GM12878 (cell line): ENCODE results near the gene DNTT. TPM values are rescaled to one million over a fixed set of nuclear protein-coding genes. Genes with fewer than 3 reads are reported as not detected.

Experiments used
- CHD2 ChIP-seq: IDR thresholded peaks from 2 replicates; pipeline ENCODE4 v1.6.1; 2011; ENCODE audit warnings: low read depth, low read length, improper control_type of control experiment, borderline replicate concordance
- MTA2 ChIP-seq: fragments of 450-650 bp; IDR thresholded peaks from 2 replicates; pipeline ENCODE4 v1.6.1; 2016; ENCODE audit warnings: low read depth, mild to moderate bottlenecking, moderate library complexity
- NR2C1 ChIP-seq: fragments of 450-650 bp; IDR thresholded peaks from 2 replicates; pipeline ENCODE4 v1.6.1; 2017; ENCODE audit warnings: antibody characterized with exemption, mild to moderate bottlenecking, moderate library complexity
- PAX5 ChIP-seq: IDR thresholded peaks from 2 replicates; pipeline ENCODE4 v1.6.1; 2011; ENCODE audit warnings: low read depth, low read length, borderline replicate concordance
- RAD21 ChIP-seq: IDR thresholded peaks from 2 replicates; pipeline ENCODE4 v1.6.1; 2011; ENCODE audit warnings: mild to moderate bottlenecking, low read depth, low read length, moderate library complexity; ENCODE audit not compliant: insufficient read depth
- STAT1 ChIP-seq: fragments of 450-650 bp; conservative IDR thresholded peaks from 2 replicates; pipeline ENCODE4 v1.6.1; 2014; ENCODE audit warnings: antibody characterized with exemption, mild to moderate bottlenecking
- TBL1XR1 ChIP-seq: IDR thresholded peaks from 2 replicates; pipeline ENCODE4 v1.6.1; 2012; ENCODE audit warnings: low read depth, low read length, improper control_type of control experiment
- ZNF217 ChIP-seq: fragments of 450-650 bp; IDR thresholded peaks from 2 replicates; pipeline ENCODE4 v1.6.1; 2017; ENCODE audit warnings: antibody characterized with exemption, mild to moderate bottlenecking
- ZNF274 ChIP-seq: IDR thresholded peaks from one replicate; pipeline ENCODE4 v1.8.0; 2011; ENCODE audit not compliant: insufficient read length, insufficient read depth
- polyA plus RNA-seq, 11 experiments: library from polyadenylated mRNA; depleted of rRNA in 4 of 11; unstranded in 6 of 11; stranded (reverse) in 5 of 11; fragments of >200 nt; fragmentation: Nextera tagmentation in 4 of 11; fragmentation: Illumina TruSeq in 1 of 11; extraction: Ambion mirVana in 4 of 11; extraction: Trizol in 1 of 11; gene quantifications; 1 replicate in 1 of 11; 2 replicates in 10 of 11; pipeline versions ENCODE4 v1.2.1 to v1.2.3, GENCODE V29; 2011 to 2016; ENCODE audit warnings: inconsistent platforms in 2 of 11, missing spikeins in 2 of 11, low read depth in 1 of 11
- total RNA-seq, 4 experiments: library from RNA; depleted of rRNA in 3 of 4; stranded (reverse); fragments of >200 nt in 3 of 4; fragmentation: Illumina TruSeq in 1 of 4; extraction: Trizol in 1 of 4; gene quantifications; 2 replicates each; pipeline versions ENCODE4 v1.2.1 to v1.2.3, GENCODE V29; 2013 to 2021
- TF ChIP-seq, protein P1 (sequence below), 3 experiments: IDR thresholded peaks in 2 of 3; conservative IDR thresholded peaks in 1 of 3; 2 replicates each; pipeline ENCODE4 v1.5.1; 2011; ENCODE audit warnings: low read depth in 3 of 3, low read length in 3 of 3, mild to moderate bottlenecking in 3 of 3, control low read depth in 2 of 3, moderate library complexity in 2 of 3, inconsistent platforms in 1 of 3, mixed read lengths in 1 of 3; ENCODE audit not compliant: control insufficient read depth in 2 of 3, insufficient read depth in 1 of 3; ENCODE audit errors: extremely low read depth in 1 of 3
- TF ChIP-seq, protein P2 (sequence below): IDR thresholded peaks from 2 replicates; pipeline ENCODE4 v1.6.1; 2012; ENCODE audit warnings: low read depth, low read length, improper control_type of control experiment
- TF ChIP-seq, protein P3 (sequence below): fragments of 450-650 bp; IDR thresholded peaks from 2 replicates; pipeline ENCODE4 v1.6.1; 2017; ENCODE audit warnings: antibody characterized with exemption, mild to moderate bottlenecking, moderate library complexity

DNTT gene
- total and polyA plus RNA-seq, 10 of the 15 experiments (the other 5 are each of a cell fraction or from before 2014, with no cell fraction given) = 0.06 to 0.13 (median 0.09) TPM; not detected in 5

DNA sequence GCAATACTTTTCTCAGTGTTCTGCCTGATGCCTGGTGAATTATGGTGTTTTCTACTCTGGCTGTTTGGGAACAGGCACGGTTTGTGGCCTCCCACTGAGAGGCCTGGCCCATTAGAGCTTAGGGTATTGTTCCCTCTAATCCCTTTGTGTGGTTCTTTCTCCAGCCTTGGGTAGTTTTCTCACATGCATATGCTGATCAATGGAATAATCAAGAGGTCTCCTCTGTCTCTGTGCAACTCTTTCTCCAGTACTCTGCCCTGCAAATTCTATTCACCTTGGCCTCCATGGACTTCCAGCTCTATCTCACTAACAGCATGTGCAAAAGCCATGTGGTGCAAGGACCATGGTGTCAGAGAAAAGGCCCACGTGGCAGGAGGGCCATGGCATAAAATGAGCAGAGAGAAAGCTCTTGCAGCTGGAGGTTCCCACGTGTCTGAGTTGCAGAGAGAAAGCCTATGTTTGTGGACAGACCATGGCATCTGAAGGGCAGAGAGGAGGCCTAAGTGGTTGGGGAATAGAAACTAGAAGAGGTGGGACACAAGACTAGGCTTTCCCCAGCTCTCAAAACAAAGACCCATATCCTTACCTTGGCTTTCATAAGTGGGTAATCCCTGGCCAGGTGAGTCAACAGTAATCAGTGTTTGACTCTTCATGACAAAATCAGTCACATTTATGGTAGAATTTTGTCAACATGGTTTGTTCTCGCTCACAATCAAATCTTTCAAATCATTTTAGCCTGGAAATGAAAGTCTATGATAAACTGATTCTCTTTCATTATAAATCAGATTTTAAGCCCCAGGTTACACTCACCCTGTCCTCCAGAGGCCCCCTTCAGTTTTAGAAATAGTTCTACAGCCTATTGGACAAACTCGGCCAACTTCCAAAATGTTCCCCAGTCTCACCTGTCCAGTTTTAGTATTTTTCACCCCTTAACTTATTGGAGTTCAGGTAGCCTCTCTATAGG, 37.3 kb downstream of the DNTT start (continued):
- TF ChIP-seq TBL1XR1 = no peak
- TF ChIP-seq, protein P1, sequence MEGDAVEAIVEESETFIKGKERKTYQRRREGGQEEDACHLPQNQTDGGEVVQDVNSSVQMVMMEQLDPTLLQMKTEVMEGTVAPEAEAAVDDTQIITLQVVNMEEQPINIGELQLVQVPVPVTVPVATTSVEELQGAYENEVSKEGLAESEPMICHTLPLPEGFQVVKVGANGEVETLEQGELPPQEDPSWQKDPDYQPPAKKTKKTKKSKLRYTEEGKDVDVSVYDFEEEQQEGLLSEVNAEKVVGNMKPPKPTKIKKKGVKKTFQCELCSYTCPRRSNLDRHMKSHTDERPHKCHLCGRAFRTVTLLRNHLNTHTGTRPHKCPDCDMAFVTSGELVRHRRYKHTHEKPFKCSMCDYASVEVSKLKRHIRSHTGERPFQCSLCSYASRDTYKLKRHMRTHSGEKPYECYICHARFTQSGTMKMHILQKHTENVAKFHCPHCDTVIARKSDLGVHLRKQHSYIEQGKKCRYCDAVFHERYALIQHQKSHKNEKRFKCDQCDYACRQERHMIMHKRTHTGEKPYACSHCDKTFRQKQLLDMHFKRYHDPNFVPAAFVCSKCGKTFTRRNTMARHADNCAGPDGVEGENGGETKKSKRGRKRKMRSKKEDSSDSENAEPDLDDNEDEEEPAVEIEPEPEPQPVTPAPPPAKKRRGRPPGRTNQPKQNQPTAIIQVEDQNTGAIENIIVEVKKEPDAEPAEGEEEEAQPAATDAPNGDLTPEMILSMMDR (IDR thresholded peaks at IDR 0.05 in 2 of 3, conservative IDR thresholded peaks at IDR 0.05 in 1 of 3; ENCODE audit: control insufficient read depth in 2 of 3, extremely low read depth in 1 of 3, insufficient read depth in 1 of 3, low read depth in 3 of 3, low read length in 3 of 3) = no peak
- no peak for TF ChIP-seq PAX5
- TF ChIP-seq STAT1 = no peak
- no peak for TF ChIP-seq RAD21
- TF ChIP-seq, protein P2, sequence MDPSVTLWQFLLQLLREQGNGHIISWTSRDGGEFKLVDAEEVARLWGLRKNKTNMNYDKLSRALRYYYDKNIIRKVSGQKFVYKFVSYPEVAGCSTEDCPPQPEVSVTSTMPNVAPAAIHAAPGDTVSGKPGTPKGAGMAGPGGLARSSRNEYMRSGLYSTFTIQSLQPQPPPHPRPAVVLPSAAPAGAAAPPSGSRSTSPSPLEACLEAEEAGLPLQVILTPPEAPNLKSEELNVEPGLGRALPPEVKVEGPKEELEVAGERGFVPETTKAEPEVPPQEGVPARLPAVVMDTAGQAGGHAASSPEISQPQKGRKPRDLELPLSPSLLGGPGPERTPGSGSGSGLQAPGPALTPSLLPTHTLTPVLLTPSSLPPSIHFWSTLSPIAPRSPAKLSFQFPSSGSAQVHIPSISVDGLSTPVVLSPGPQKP = no peak
- TF ChIP-seq MTA2 = no peak
- TF ChIP-seq, protein P3, sequence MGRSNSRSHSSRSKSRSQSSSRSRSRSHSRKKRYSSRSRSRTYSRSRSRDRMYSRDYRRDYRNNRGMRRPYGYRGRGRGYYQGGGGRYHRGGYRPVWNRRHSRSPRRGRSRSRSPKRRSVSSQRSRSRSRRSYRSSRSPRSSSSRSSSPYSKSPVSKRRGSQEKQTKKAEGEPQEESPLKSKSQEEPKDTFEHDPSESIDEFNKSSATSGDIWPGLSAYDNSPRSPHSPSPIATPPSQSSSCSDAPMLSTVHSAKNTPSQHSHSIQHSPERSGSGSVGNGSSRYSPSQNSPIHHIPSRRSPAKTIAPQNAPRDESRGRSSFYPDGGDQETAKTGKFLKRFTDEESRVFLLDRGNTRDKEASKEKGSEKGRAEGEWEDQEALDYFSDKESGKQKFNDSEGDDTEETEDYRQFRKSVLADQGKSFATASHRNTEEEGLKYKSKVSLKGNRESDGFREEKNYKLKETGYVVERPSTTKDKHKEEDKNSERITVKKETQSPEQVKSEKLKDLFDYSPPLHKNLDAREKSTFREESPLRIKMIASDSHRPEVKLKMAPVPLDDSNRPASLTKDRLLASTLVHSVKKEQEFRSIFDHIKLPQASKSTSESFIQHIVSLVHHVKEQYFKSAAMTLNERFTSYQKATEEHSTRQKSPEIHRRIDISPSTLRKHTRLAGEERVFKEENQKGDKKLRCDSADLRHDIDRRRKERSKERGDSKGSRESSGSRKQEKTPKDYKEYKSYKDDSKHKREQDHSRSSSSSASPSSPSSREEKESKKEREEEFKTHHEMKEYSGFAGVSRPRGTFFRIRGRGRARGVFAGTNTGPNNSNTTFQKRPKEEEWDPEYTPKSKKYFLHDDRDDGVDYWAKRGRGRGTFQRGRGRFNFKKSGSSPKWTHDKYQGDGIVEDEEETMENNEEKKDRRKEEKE = no peak
- no peak for TF ChIP-seq ZNF274
- no peak for TF ChIP-seq ZNF217
- TF ChIP-seq NR2C1 = no peak
- no peak for TF ChIP-seq CHD2
